GM12801 (cell line): ENCODE measurements around the gene C19orf67.

Experiments
- CTCF ChIP-seq: IDR thresholded peaks from one replicate; pipeline ENCODE4 v1.5.1; 2011; ENCODE audit warnings: control low read depth; ENCODE audit not compliant: insufficient read length; ENCODE audit errors: extremely low read depth

The C19orf67 gene

GRCh38 chr19:14085309-14085995, at the start of gene C19orf67:
Gene C19orf67 (minus strand): TSS chr19:14085783. CDS start chr19:14085627, 156 bp downstream.
- TF ChIP-seq CTCF = no peak

GRCh38 chr19:14135355-14135754, 49.8 kb upstream of the C19orf67 start:
- no peak for TF ChIP-seq CTCF

GRCh38 chr19:14127929-14128509, 42.4 kb upstream of the C19orf67 start:
- TF ChIP-seq CTCF = no peak

GRCh38 chr19:14127176-14127575, 41.6 kb upstream of the C19orf67 start:
- TF ChIP-seq CTCF = no peak

GRCh38 chr19:14122924-14123323, 37.3 kb upstream of the C19orf67 start:
- no peak for TF ChIP-seq CTCF

GRCh38 chr19:14120497-14120780, 34.9 kb upstream of the C19orf67 start:
- no peak for TF ChIP-seq CTCF

- no peak for TF ChIP-seq CTCF
These were observed 34.3 kb upstream of the C19orf67 start for GRCh38 chr19:14119644-14120496.
